GM10266 (cell line): ENCODE results near the gene BLOC1S4.

Experiments used
- DNase-seq: peaks from one replicate; pipeline ENCODE4 v3.0.0; 2012; ENCODE audit errors: extremely low spot score
- CTCF ChIP-seq: IDR thresholded peaks from 2 replicates; pipeline ENCODE4 v1.5.1; 2012; ENCODE audit warnings: mild to moderate bottlenecking, low read depth; ENCODE audit not compliant: control insufficient read depth, insufficient read depth; ENCODE audit errors: missing control alignments

The BLOC1S4 gene

GRCh38 chr4:6693231-6694176 lies 22.5 kb upstream of the BLOC1S4 start, which contains the start of gene S100P:
TSS of gene S100P (plus strand) at chr4:6693878. CDS start at chr4:6693933, 55 bp downstream.
- no peak for TF ChIP-seq CTCF
- DNase-seq, result no peak

- DNase-seq, result no peak
- TF ChIP-seq CTCF, result no peak
These were observed 21.6 kb upstream of the BLOC1S4 start for GRCh38 chr4:6694177-6694901.

GRCh38 chr4:6695660-6696610 lies 20.0 kb upstream of the BLOC1S4 start:
- no peak for TF ChIP-seq CTCF
- DNase-seq, result no peak

GRCh38 chr4:6696611-6697010 lies 19.4 kb upstream of the BLOC1S4 start:
- no peak for TF ChIP-seq CTCF
- DNase-seq, result no peak

- no peak for TF ChIP-seq CTCF
These were observed 18.8 kb upstream of the BLOC1S4 start for GRCh38 chr4:6697131-6697530.

GRCh38 chr4:6699388-6699787 lies 16.6 kb upstream of the BLOC1S4 start:
- TF ChIP-seq CTCF, result no peak

More at GRCh38 chr4:6697131-6697530, 18.8 kb upstream of the BLOC1S4 start:
- no peak for DNase-seq

More at GRCh38 chr4:6699388-6699787, 16.6 kb upstream of the BLOC1S4 start:
- DNase-seq, result no peak
